ENCODE measurements around the gene NSF.
"Not testable (repeated sequence)": the region's sequence is repeated elsewhere in the genome, so short reads cannot be mapped to it uniquely, and the experiment has no call there.

Gene NSF

GRCh38 chr17:46590157-46591146 is at the start of gene NSF:
TSS of gene NSF (plus strand) at chr17:46590669. CDS start at chr17:46590776, 107 bp downstream.
- DNase-seq, result not testable (repeated sequence)

- DNase-seq, result not testable (repeated sequence)
Measured at GRCh38 chr17:46548607-46549006, 41.9 kb upstream of the NSF start.

DNA sequence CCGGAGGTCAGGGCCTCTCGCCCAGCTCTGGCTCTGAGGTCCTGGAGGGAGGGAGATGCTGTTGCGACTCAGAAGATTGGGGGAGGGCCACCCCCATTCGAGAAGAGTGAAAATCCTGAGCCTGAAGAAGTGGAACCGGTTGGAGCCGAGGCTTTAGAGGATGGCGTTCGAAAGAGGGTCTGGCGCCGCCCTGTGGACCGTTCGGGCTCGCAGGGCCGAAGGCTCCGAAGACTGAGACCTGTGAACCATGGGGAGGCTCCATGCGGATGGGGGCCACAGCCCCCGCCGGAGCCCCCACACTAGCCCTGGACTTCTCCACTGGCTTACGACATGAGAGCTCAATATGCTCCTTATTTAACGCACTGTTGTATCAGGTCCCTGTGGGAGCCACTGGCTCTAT is 31.3 kb upstream of the NSF start:
- not testable (repeated sequence) for DNase-seq

DNA sequence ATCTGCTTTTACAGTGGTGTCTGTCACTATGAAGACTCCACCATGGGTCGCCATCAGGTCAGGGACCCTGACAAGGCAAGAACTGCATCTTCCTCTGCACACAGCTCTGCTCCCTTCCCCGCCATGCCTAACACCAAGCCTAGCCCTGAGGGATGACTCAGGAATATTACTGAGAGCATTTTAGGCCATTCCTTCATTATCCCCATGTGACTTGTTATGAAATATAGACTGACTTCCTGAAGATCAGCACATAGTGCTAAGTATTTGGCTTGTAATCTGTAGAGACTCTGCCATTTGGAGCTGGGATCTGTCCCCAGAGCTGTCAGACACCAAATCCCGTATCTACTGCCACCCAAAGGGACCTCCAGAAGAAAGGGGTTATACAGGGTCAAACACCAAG is 30.4 kb upstream of the NSF start:
- not testable (repeated sequence) for DNase-seq

GRCh38 chr17:46566284-46566683 is 24.2 kb upstream of the NSF start:
- not testable (repeated sequence) for DNase-seq

GRCh38 chr17:46566980-46567379 is 23.5 kb upstream of the NSF start:
- DNase-seq, result not testable (repeated sequence)

DNA sequence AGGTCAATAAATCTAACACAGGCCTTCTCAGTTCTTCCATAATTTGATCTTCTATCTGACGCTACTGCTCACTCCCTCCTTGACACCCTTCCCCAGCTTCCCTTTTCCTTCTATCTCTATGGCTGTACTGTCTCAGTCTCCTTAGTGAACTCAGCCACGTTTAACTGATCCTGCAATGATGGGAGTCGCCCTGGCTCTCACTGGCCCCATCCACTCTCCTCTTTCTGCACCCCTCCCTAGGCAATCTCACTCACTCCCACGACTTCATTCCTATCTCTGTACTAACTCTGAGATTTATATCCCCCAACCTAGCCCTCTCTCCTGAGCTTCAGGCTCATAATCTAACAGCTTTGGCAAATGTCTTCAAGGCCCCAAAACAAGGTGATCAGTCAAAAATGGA is 18.7 kb upstream of the NSF start:
- not testable (repeated sequence) for DNase-seq

- not testable (repeated sequence) for DNase-seq
Measured at GRCh38 chr17:46579083-46580075, 11.1 kb upstream of the NSF start, which contains the start of gene ARL17A. TSS of gene ARL17A (minus strand) at chr17:46579691. CDS start at chr17:46576322, 3,369 bp downstream.

DNA sequence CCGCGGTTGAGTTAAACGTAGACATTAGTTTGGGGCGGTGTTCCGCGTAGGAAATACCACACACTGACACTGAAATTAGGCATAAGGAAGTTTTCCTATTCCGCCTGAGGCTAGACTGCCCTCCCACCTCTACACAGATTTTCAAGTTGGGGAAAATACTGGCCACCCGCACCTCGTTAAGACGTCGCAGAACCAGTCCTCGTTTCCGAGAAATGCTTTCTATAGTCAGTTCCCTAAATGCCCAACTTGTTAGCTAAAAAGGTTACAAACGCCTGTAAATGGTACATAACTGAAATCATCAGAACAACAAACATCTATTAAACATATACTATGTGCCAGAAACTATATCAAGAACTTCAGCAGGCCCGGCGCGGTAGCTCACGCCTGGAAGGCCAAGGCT is 10.4 kb upstream of the NSF start:
- not testable (repeated sequence) for DNase-seq

GRCh38 chr17:46585444-46585843 is 5.0 kb upstream of the NSF start:
- not testable (repeated sequence) for DNase-seq

GRCh38 chr17:46591332-46591731 is 863 bp downstream of the NSF start:
- DNase-seq, result not testable (repeated sequence)

GRCh38 chr17:46598344-46598931 is 8.0 kb downstream of the NSF start:
- DNase-seq, result not testable (repeated sequence)

DNA sequence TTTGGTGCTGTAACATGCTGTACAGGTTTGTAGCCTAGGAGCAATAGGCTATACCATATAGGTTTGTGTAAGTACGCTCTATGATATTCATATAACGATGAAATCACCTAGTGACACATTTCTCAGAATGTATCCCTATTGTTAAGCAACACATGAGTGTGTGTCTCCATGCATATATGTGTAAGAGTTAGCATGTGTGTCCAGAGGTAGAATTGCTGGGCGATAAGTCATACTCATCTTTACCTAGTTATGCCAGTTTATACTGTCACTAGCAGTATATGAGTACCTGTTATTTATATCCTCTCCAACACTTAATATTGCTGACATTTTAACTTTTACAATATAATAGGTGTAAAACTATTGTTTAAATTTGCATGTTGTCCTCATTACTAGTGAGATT is 10.3 kb downstream of the NSF start:
- DNase-seq, result not testable (repeated sequence)

- not testable (repeated sequence) for DNase-seq
Measured at GRCh38 chr17:46603125-46603524, 12.7 kb downstream of the NSF start.

GRCh38 chr17:46611304-46611703 is 20.8 kb downstream of the NSF start:
- DNase-seq, result not testable (repeated sequence)

GRCh38 chr17:46613876-46614275 is 23.4 kb downstream of the NSF start:
- DNase-seq, result not testable (repeated sequence)

DNA sequence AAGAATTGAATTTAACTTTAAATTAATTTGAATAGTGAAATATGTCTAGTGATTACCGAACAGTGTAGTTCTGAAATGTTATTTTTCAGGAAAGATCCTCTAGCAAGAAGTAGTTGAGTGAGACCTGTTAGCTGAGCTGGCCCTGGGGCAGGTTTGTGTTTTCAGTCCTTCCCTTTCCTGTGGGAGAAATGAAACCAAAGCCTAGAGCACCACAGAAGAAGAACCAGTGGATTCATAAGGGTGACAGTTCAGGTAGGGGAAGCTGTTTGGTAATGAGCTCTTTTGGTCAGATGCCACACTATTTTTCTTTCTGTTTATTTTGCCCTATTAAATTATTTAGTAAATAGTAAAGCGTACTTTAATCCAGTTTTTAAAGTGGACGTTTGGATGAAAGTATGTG is 26.7 kb downstream of the NSF start:
- DNase-seq, result not testable (repeated sequence)

DNA sequence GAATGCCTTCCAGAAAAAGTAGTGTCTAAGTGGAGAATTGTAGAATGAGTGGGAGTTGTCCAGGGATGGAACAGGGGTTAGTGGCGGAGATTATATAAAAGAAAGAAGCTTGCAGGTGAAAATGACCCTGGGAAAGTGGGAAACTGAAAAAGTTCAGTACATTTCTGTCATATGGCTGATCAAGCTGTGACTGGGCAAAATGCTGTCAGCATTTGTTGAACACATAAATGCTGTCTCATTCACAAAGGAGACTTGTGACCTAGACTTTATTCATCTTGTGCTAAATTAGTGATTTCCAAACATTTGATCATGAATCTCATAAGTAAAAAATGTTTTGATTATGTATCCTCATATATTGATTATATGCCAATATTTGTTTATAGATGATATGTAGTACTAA is 28.5 kb downstream of the NSF start:
- DNase-seq, result not testable (repeated sequence)

DNA sequence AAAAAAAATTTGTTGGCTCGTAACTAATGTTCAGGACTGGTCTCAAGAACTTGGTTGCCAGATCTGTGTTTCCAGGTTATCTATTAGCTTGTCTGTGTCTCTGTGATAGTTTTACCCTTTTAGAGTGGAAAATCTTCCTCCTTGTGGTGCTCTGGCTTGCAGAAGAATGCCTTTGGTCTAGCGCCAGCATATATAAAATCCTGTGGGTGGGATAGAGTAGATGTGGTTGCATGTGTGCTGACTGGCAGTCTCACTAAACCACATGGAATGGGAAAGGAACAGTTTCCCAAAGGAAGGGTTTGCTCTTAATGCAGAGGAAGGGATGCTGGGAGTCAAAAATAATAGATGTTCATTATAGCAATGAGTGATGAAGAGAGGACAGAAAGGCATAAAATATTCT is 33.3 kb downstream of the NSF start:
- DNase-seq, result not testable (repeated sequence)

GRCh38 chr17:46624726-46625125 is 34.3 kb downstream of the NSF start:
- not testable (repeated sequence) for DNase-seq

DNA sequence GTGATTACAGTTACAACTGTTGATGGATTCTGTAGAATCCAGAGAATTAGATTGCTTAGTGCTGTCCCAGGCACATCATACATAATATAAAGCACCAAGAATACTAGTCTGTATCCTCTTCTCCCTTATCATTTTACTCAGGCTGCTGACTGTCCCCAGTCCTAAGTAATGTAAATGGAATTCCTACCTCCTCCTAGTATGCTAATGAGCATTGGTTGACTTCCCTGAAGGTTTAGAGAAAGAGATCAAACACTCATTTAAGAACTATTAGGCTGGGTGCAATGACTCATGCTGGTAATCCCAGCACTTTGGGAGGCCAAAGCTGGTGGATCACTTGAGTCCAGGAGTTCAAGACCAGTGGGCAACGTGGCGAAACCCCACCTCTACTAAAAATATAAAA is 37.0 kb downstream of the NSF start:
- not testable (repeated sequence) for DNase-seq

DNA sequence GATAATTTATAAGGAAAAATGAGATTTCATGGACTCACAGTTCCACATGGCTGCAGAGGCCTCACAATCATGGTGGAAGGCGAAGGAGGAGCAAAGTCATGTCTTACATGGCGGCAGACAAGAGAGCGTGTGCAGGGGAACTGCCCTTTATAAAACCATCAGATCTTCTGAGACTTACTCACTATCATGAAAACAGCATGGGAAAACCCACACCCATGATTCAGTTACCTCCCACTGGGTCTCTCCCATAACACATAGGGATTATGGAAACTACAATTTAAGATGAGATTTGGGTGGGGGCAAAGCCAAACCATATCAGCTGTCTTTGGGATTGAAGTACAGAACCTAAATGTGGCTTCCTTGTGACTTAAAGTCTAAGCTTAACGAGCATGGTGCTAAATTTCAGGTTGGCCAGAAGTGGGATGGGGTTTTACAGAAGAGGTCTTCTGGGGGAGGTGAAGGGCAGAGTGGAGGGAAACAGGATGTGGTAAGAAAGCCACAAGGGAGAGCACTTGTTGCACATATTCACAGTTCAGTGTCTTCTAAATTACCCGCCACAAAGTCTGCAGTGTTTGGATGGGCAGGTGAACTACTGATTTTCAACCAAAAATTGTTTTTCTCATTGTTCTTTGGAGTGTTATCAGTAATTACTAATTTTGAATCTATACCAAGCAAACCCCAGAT is 38.4 kb downstream of the NSF start:
- DNase-seq, result not testable (repeated sequence)

All from hematopoietic multipotent progenitor cell treated with erythropoietin and hydrocortisone succinate and interleukin-3 and kit ligand, for 6 days (in vitro differentiated cells).